WERI-Rb-1 (cell line): ENCODE data around the gene SCAF1.

ENCODE experiments used
- DNase-seq: peaks from one replicate; pipeline ENCODE4 v3.0.0-alpha.2; 2020
- H3K27ac ChIP-seq: fragments of 250-450 bp; sonication (Bioruptor Pico); 2 replicates; pipeline ENCODE4 v1.5.1; 2020; ENCODE audit warnings: mild to moderate bottlenecking, moderate library complexity
- H3K27me3 ChIP-seq: fragments of 250-450 bp; sonication (Bioruptor Pico); 2 replicates; pipeline ENCODE4 v1.5.1; 2021; ENCODE audit warnings: mild to moderate bottlenecking, low read depth, moderate library complexity; ENCODE audit not compliant: insufficient read depth, severe bottlenecking
- H3K36me3 ChIP-seq: fragments of 250-450 bp; sonication (Bioruptor Pico); 2 replicates; pipeline ENCODE4 v1.5.1; 2020; ENCODE audit warnings: mild to moderate bottlenecking, moderate library complexity
- H3K4me3 ChIP-seq: 2 replicates; pipeline ENCODE4 v1.5.1; 2011; ENCODE audit warnings: low read depth, mild to moderate bottlenecking, control low read depth, low read length
- H3K9me3 ChIP-seq: fragments of 250-450 bp; sonication (Bioruptor Pico); 2 replicates; pipeline ENCODE4 v1.5.1; 2021; ENCODE audit warnings: mild to moderate bottlenecking, moderate library complexity; ENCODE audit not compliant: severe bottlenecking
- TF ChIP-seq, protein P1 (sequence below): IDR thresholded peaks from 2 replicates; pipeline ENCODE4 v1.5.1; 2011; ENCODE audit warnings: low read depth, mild to moderate bottlenecking, control low read depth, inconsistent platforms, low read length

Gene SCAF1

DNA sequence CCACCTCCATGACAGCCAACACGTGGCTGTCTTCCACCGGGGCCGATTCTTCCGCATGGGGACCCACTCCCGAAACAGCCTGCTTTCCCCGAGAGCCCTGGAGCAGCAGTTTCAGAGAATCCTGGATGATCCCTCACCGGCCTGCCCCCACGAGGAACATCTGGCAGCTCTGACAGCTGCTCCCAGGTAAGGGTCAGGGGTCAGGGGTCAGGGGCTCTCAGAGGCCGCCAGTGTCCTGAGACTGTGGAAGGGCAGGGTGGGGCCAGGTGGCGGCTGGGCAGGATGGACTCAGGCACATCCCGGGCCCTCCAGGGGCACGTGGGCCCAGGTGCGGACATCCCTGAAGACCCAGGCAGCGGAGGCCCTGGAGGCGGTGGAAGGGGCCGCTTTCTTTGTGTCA lies 63.9 kb downstream of the SCAF1 start:
- H3K27me3 ChIP-seq: no peaks in the 10 kb centered on the region

More for the DNA sequence above, 63.9 kb downstream of the SCAF1 start:
- H3K36me3 ChIP-seq: peaks cover 28% of the 10 kb centered on the region
- no peaks in the 10 kb centered on the region for H3K9me3 ChIP-seq
- H3K4me3 ChIP-seq: no peak overlapping the region
- H3K27ac ChIP-seq: no peak overlapping the region
- DNase-seq: no peak
- TF ChIP-seq, protein P1, sequence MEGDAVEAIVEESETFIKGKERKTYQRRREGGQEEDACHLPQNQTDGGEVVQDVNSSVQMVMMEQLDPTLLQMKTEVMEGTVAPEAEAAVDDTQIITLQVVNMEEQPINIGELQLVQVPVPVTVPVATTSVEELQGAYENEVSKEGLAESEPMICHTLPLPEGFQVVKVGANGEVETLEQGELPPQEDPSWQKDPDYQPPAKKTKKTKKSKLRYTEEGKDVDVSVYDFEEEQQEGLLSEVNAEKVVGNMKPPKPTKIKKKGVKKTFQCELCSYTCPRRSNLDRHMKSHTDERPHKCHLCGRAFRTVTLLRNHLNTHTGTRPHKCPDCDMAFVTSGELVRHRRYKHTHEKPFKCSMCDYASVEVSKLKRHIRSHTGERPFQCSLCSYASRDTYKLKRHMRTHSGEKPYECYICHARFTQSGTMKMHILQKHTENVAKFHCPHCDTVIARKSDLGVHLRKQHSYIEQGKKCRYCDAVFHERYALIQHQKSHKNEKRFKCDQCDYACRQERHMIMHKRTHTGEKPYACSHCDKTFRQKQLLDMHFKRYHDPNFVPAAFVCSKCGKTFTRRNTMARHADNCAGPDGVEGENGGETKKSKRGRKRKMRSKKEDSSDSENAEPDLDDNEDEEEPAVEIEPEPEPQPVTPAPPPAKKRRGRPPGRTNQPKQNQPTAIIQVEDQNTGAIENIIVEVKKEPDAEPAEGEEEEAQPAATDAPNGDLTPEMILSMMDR: no peak
